ENCODE measurements around the gene SPTBN4.
A peak's percentile ranks its signal among the peaks of the same experiment; 100 is the strongest.
"Not testable (repeated sequence)": the region's sequence is repeated elsewhere in the genome, so short reads cannot be mapped to it uniquely, and the experiment has no call there.

Gene SPTBN4

DNA sequence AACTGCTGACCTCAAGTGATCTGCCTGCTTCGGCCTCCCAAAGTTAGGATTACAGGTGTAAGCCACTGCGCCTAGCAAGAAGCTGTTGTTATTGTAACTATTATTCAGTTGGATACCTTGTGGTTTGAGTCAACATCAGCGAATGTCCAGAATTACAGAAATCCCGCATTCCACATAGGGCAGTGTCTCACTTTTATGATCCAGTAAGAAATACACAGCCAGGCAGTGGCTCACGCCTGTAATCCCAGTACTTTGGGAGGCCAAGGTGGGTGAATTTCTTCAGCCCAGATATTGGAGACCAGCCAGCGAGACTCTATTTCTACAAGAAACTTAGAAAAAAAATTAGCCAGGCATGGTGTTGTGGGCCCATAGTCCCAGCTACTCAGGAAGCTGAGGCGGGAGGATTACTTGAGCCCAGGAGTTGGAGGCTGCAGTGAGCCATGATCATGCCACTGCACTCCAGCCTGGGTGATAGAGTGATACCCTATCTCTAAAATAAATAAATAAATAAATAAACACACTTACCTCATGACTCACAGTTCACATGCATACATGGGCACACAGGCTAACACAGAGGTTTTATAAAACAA is 43.8 kb downstream of the SPTBN4 start:
- DNase-seq: no peak

DNA sequence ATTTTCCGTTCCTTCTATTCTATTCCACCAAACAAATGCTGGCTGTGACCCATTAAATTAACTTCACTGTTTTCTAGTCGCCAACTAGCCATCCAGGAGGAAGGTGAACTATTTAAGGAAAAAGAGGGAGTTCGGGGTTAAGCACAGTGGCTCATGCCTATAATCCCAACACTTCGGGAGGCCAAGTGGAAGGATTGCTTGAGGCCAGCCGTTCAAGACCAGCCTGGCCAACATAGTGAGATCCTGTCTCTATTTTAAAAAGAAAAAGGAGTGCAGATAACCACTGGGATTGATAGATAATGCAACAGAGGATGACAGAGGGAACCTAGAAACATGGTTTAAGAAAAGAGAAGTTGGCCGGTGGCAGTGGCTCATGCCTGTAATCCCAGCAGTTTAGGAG is 44.7 kb downstream of the SPTBN4 start:
- no peak for DNase-seq

DNA sequence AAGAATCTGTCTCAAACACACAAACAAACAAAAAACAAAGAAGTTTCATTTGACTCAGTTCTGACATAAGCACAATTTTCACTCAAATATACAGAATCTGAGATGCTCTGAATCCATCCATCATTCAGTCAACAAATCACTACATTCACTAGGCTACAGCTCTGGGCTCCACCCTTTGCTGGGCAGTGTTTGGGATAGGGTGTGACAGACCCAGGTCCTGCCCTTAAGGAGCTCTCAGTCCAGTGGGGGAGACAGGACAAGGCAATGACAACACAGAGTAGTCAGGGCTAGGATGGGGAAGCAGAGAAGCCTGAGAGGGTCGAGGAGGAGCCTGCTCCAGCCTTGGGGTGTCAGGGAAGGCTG is 45.3 kb downstream of the SPTBN4 start:
- DNase-seq: no peak

DNA sequence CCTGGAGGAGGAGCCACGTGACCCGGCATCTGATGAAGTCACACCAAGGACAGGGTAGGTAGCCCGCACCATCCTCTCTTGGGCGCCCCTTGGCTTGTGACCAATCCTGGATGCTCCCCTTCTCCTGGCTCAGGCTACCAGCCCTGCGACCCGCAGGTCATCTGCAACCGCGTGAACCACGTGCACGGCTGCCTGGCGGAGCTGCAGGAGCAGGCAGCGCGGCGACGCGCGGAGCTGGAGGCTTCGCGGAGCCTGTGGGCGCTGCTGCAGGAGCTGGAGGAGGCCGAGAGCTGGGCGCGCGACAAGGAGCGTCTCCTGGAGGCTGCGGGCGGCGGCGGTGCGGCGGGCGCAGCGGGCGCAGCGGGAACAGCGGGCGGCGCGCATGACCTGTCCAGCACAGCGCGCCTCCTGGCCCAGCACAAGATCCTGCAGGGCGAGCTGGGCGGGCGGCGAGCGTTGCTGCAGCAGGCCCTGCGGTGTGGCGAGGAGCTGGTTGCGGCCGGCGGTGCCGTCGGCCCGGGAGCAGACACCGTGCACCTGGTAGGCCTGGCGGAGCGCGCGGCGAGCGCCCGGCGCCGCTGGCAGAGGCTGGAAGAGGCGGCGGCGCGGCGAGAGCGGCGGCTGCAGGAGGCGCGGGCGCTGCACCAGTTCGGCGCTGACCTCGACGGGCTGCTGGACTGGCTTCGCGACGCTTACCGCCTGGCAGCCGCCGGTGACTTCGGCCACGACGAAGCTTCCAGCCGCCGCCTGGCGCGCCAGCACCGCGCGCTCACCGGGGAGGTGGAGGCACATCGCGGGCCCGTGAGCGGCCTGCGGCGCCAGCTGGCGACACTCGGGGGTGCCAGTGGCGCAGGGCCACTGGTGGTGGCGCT is 45.9 kb downstream of the SPTBN4 start:
- DNase-seq: no peak

DNA sequence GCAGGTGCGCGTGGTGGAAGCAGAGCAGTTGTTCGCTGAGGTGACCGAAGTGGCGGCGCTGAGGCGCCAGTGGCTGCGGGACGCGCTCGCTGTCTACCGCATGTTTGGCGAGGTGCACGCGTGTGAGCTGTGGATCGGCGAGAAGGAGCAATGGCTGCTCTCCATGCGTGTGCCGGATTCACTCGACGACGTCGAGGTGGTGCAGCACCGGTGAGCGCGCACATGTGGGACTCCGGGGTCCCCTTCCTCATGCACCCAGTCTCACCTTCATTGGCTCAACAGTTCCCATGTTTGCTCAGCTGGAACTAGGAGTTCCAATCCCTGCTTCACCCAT is 46.5 kb downstream of the SPTBN4 start:
- DNase-seq: no peak

DNA sequence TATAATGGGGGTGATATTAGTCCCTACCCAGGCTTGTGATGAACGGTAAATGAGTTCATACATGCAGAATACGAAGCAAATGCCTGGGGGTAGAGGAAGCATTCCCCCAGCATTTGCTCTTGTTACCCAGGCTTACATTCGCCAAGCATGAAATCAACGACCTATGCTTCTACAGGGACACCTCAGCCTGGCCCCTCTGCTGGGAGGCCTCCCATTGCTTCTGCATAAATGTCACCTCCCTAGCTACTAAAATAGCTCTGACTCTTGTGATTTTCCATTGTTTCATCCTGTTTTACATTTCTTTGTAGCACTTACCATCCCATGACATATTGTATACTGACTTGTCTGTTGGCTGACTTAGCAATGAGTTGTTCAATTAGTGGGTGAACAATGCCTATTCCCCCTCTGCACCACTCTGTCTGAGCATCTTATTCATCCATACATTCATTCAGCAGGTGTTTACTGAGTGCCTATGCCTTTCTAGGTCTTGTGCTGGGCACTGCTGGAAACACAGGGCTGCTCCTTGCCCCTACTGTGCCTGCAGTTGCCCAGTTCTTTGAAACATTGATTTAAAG is 47.0 kb downstream of the SPTBN4 start:
- DNase-seq: no peak

DNA sequence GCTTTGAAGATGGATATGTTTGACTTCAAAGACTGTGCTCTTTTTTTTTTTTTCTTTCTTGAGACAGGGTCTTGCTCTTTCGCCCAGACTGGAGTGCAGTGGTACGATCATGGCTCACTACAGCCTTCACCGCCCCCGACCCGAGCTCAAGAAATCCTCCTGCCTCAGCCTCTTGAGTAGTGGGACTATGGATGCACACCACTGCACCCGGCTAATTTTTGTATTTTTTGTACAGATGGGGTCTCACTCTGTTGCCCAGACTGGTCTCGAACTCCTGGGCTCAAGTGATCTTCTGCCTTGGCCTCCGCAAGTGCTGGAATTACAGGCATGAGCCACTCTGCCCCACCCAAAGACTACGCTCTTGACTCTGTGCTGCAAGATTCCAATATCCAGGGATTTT is 50.4 kb downstream of the SPTBN4 start:
- no peak for DNase-seq

DNA sequence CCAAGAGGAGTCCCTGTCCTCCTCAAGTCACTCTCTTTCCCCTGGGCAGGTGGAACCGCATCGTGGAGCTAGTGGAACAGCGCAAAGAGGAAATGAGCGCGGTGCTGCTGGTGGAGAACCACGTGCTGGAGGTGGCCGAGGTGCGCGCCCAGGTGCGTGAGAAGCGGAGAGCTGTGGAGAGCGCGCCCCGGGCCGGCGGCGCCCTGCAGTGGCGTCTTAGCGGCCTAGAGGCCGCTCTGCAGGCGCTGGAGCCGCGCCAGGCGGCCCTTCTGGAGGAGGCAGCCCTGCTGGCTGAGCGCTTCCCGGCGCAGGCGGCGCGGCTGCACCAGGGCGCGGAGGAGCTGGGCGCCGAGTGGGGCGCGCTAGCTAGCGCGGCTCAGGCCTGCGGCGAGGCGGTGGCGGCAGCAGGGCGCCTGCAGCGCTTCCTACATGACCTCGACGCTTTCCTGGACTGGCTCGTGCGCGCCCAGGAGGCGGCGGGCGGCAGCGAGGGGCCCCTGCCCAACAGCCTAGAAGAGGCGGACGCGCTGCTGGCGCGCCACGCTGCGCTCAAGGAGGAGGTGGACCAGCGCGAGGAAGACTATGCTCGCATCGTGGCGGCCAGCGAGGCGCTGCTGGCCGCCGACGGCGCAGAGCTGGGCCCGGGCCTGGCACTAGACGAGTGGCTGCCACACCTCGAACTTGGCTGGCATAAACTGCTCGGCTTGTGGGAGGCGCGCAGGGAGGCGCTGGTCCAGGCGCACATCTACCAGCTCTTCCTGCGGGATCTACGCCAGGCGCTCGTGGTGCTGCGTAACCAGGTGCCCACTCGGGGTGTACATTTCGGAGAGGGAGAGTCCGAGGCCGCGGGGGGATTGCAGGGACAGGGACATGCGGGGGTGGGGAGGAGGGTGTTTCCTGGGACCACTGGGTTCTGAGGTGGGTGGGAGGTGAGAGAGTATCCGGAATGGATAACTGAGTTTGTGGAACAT is 52.8 kb downstream of the SPTBN4 start:
- no peak for DNase-seq

DNA sequence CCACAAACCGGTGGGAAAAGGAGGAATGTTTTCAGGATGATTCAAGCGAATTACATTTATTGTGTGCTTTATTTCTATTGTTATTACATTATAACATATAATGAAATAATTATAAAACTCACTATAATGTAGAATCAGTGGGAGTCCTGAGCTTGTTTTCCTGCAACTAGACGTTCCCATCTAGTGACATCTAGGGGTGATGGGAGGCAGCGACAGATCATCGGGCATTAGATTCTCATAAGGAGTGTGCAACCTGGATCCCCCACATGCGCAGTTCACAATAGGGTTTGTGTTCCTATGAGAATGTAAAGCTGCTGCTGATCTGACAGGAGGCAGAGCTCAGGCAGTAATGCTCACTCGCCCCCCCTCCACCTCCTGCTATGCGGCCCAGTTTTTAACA is 54.5 kb downstream of the SPTBN4 start:
- no peak for DNase-seq

DNA sequence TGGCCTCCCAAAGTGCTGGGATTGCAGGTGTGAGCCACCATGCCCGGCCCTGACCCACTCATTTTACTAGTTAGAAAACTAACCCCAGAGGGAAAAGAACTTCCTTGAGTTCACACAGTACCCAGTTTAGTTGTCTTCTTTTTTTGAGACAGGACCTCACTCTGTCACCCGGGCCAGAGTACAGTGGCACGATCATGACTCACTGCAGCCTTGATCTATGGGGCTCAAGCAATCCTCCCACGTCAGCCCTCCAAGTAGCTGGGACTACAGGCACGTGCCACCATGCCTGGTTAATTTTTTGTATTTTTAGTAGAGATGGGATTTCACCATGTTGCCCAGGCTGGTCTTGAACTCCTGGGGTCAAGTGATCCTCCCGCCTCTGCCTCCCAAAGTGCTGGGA is 55.1 kb downstream of the SPTBN4 start:
- DNase-seq: not testable (repeated sequence)

DNA sequence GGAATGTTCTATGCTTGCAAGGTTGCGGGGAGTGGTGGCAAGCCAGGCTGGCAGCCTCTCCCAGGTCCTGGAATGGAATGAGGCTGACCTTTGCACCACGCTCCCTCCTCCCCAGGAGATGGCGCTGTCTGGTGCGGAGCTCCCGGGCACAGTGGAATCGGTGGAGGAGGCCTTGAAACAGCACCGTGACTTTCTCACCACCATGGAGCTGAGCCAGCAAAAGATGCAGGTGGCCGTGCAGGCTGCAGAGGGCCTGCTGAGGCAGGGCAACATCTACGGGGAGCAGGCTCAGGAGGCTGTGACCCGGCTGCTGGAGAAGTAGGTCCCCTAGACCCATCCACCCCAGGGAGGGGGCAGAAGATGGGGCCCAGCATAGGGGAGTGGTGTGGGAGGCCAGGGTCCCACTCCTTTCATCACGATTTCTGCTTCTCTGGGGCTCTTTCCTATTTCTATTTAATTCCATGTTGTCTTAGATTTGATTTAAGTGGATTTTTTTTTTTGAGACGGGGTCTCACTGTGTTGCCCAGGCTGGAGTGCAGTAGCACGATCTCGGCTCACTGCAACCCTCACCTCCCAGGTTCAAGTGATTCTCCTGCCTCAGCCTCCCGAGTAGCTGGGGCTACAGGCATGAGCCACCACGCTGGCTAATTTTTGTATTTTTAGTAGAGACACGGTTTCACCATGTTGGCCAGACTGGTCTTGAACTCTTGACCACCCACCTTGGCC is 56.7 kb downstream of the SPTBN4 start:
- DNase-seq: no peak

DNA sequence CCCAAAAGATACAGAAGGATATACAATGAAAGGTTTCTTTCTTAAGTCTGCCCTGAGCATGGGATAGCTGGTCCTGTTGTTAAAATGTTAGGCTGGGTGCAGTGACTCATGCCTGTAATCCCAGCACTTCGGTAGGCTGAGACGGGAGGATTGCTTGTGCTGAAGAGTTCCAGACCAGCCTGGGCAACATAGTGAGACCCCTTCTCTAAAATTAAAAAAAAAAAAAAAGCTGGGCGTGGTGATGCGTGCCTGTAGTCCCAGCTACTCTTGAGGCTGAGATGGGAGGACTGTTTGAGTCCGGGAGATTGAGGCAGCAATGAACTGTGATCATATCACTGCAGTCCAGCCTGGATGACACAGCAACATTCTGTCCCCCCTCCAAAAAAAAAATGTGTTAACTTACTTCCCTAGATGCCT is 57.3 kb downstream of the SPTBN4 start:
- no peak for DNase-seq

DNA sequence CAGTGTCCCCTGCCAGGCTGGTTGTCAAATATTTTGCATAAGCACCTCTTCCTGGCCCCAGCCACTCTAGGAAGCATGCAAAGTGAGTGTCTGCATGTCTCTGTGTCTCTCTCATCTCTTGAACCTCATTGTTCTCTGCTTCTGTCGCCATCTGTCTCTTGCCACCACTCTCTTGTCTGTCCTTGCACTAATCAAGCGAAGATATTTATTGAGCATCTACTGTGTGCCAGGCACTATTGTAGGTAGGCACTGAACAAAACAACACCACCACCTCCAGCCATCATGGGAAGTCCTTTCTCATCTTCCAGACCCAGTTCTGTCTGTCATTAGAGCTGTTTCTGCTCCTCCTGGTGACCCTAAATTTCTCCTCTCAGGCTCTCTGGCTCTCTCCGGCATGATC is 57.9 kb downstream of the SPTBN4 start:
- DNase-seq: no peak

DNA sequence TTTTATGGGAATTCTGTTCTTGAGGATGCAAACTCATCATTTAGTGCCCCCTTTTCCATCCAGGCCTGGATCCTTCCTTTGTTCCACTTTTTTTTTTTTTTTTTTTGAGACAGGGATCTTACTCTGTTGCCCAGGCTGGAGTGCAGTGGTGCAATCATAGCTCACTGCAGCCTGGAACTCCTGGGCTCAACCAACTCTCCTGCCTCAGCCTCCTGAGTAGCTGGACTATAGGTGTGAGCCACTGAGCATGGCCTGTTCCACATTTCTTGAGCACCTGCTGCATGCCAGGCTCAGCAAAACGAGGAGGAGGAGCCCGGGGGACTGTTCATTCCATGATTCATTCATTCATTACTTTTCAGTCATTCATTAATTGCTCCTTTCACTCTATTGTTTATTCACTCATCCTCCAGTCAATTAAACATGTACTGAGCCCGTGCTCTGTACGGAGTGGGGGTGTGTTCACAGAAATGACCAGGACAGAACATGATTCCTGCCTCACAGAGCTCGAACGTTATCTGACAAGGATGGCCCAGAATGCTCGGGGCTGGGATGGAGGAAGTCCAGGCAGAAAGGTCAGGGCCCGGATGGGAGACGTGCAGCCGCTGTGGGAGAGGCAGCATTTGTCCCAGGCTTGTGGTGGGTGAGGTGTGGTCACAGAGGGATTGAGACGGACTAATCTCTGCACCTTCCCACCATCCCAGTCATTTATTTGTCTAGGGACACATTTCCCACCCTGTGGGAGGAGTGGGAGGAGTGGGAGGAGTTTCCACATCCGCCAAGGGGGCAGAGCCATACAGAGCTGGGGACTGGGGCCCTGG is 58.6 kb downstream of the SPTBN4 start:
- no peak for DNase-seq

DNA sequence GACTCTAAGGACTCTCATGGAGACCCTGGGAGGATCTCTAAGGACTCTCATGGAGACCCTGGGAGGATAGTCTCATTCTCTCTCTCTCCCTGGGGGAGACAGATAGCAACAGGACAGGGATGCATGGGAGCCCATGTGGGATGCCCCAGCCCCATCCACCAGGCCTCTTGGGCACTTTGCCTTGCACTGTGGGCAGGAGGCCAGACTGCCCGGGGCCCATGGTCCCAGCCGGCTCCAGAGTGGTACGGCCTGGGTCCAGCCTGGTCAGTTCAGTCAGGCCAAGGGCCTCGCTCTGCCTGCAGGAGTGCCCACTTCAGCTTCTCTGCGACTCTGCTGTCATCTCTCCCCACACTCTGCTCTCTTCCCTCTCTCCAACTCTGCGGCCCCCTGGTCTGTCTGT is 61.3 kb downstream of the SPTBN4 start:
- DNase-seq: no peak

DNA sequence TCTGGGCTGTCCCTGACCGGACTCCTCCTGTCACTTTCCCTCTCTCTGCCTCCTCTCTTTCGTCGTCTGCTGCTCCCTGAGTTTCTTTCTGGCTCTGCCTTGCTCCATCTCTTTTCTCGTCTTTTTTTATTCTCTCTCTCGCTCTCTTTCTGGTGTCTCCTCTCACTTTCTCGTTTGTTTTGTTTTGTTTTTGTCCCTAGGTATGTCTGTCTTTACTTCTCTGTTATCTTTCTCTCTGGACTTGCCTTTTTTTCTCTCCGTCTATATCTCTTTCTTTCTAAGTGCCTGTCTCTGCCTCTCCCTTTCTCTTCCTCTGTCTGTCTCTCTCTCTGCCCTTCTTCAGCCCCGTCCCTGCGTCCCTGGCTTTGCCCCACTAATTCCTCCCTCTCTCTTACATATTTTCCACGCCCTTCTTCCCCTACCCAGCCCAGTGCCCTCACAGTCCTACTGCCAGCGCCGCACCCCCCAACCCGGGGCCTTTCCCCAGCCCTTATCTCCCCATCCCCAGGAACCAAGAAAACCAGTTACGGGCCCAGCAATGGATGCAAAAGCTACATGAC is 61.8 kb downstream of the SPTBN4 start:
- no peak for DNase-seq

DNA sequence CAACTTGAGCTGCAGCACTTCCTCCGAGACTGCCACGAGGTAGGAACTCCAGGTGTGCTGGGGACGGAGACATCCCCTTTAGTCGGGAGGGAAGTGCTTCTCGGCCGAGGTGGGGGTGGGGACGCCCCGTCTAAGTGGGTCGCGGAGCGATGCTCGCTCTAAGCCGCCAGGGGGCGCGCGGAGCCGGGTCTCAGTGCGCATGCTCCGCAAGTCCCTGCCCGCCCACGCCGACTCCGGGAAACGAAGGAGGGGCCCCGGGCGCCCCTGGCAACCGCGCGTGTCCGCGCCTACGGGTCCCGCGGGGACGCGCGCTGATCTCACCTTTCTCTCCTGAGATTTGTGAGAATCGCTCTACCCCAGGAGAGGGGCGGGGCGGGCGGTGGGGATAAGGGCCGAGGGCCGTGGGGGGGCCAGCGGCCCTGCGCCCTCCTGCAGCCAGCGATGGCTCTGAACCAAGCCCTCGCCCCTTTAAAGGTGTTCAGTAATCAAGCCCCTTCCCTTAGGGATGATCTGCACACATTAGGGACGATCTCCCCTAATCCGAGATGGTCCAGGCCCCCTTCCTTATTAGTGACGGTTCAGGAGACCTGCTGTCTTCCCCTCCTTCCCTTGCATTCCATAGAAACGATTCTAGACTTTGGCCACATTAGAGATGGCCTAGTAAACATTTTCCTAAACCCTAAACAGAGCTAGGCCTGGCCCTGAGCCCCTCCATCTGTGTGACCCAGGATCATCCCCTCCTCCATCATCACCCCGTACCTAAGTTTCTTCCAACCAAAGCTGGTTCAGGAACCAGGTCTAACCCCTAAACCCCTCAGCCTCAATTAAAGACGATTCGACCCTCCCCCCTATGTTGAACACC is 62.5 kb downstream of the SPTBN4 start:
- peak; percentile 95 for DNase-seq

DNA sequence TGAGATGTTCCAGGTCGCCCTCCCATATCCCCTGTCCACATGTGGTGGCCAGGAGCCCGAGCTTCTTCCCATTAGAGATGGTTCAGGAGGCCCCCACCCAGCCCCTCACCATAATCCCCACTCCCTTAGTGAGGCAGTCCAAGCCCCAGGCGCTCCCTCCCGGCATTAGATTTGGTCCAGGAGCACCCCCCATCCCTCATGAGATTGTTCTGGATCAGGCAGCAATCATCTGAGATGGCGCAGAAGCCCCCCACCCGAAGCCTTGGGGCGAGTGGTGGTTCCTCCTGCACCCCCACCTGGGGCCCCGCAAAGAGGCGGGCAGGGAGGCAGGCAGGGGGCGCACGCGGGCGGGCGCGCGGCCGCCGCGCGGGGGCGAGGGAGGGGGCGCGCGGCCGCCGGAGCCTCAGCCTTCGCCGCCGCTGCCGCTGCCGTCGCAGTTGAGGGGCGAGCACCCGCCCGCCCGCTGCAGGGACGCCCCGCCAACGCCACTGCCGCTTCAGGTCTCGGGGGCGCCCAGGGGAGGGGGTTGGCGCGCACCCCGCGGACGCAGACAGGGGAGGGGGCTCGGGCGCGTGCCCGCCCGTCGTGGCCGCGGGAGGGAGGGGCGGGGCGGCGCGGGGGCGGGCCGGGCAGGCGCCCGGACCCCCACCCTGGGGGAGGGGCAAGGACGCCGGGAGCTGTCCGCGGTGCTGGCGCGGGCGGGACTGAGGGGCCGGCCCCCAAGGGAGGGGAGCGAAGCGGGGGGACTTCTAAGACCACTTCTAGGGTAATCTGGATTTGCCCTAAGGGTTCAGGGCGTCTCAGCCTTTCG is 63.5 kb downstream of the SPTBN4 start:
- no peak for DNase-seq

DNA sequence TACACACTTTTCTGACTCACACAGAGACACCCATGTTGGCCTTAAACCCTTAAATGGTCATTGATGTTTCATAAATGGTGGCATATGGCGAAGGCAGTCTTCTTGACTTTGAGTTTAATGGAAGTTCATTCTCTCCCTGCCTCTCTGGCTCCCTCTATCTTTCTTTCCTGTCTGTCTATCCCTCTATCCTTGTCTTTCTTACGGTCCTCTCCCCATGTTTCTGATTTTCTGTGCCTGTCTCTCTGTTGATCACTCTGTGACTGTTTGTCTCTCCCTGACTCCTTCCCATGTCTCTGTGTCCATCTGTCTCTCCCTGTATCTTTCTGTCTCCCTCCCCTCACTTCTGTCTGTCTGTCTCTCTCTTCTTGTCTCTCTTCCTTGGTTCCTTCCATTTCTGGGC is 66.7 kb downstream of the SPTBN4 start:
- no peak for DNase-seq

DNA sequence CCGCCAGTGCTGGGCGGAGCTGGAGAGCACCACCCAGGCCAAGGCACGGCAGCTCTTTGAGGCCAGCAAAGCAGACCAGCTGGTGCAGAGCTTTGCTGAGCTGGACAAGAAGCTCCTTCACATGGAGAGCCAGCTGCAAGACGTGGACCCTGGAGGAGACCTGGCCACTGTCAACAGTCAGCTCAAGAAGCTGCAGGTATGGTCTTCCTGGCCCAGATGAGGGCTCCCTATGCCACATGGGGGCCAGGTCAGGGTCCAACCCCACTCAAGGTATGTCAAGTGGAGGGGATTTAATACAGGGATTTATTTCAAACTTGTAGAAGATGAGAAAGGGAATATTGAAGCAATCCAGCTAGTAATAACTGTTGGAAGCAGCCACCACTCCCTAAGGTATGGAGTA is 67.3 kb downstream of the SPTBN4 start:
- no peak for DNase-seq
